Kidney (tissue), 22 donors: ENCODE results near the gene GLB1L2. TPM values are rescaled to one million over a fixed set of nuclear protein-coding genes. Genes with fewer than 3 reads are reported as not detected.

Source experiments
- DNase-seq, 5 donors: peaks; one replicate each; pipeline ENCODE4 v3.0.0-alpha.2; 2013 to 2020
- FAIRE-seq: peaks from 2 replicates; lab custom pipeline; 2012; peaks lifted over from hg19 to GRCh38; lab: Jason Lieb, UNC
- H3K27ac ChIP-seq, 2 donors: one replicate each; pipeline ENCODE4 v1.7.0; 2013; ENCODE audit warnings: low read depth in 2 of 2, low read length in 2 of 2, inconsistent platforms in 1 of 2
- H3K27me3 ChIP-seq: one replicate; pipeline ENCODE4 v1.7.1; 2013; ENCODE audit warnings: low read length, inconsistent platforms; ENCODE audit not compliant: control insufficient read depth, insufficient read depth
- H3K36me3 ChIP-seq, 3 donors: one replicate each; pipeline versions ENCODE4 v1.7.0 to v1.7.1; 2013; ENCODE audit warnings: low read length in 3 of 3, control low read depth in 1 of 3, inconsistent platforms in 1 of 3; ENCODE audit not compliant: insufficient read depth in 3 of 3, control insufficient read depth in 2 of 3
- H3K4me1 ChIP-seq, 3 donors: one replicate each; pipeline versions ENCODE4 v1.7.0 to v1.7.1; 2013; ENCODE audit warnings: low read length in 3 of 3, inconsistent platforms in 1 of 3, low read depth in 1 of 3; ENCODE audit not compliant: control insufficient read depth in 2 of 3, insufficient read depth in 2 of 3
- H3K4me3 ChIP-seq, 3 donors: one replicate each; pipeline versions ENCODE4 v1.7.0 to v1.8.1; 2013; ENCODE audit warnings: low read length in 3 of 3, control low read depth in 1 of 3, inconsistent platforms in 1 of 3
- H3K9ac ChIP-seq, 3 donors: one replicate each; pipeline versions ENCODE4 v1.7.0 to v1.7.1; 2013; ENCODE audit warnings: low read length in 3 of 3, control low read depth in 1 of 3, inconsistent platforms in 1 of 3
- H3K9me3 ChIP-seq, 3 donors: one replicate each; pipeline versions ENCODE4 v1.7.0 to v1.7.1; 2013; ENCODE audit warnings: low read length in 3 of 3, control low read depth in 1 of 3, inconsistent platforms in 1 of 3; ENCODE audit not compliant: control insufficient read depth in 2 of 3, insufficient read depth in 1 of 3
- intact Hi-C: fragments of 100-400 bp; cut with DNase I; formaldehyde crosslinking; loops from one replicate; pipeline ENCODE4 v1.11.1; 2022
- long read RNA-seq, 10 donors: library from polyadenylated mRNA in 1 of 10; unstranded in 1 of 10; transcript quantifications; one replicate each; pipeline ENCODE4 v2.0.0 and lab custom pipeline, GENCODE V29; 2021 to 2026
- polyA plus RNA-seq: library from polyadenylated mRNA; stranded (reverse); fragments of 350-450 nt; fragmentation: Illumina TruSeq; extraction: RNeasy Lipid Tissue Mini Kit (QIAGEN cat#74804); gene quantifications from one replicate; pipeline ENCODE4 v1.2.3, GENCODE V29; 2014; ENCODE audit warnings: low read depth, low replicate concordance; ENCODE audit not compliant: insufficient read depth
- total RNA-seq: library from RNA; stranded (reverse); fragmentation: NEBNext Ultra II Directional; extraction: Animal tissue kit (Norgen Biotek cat#: 25700); gene quantifications from one replicate; pipeline ENCODE4 v1.2.1, GENCODE V29; 2021
- TF ChIP-seq, protein P1 (sequence below): IDR thresholded peaks from 3 replicates; pipeline ENCODE4 v1.5.1; 2012; ENCODE audit warnings: mild to moderate bottlenecking, moderate library complexity, borderline replicate concordance; ENCODE audit not compliant: insufficient read depth; ENCODE audit errors: extremely low read depth
- donor health status: control.
- donor health status: control.
- donor health status: control.
- donor health status: control.
- donor health status: control.
- donor health status: DM: yes; HTN: yes; CAD: no.
- donor health status: Normal renal cell carcinoma (clear cell type).

The GLB1L2 gene, protein sequence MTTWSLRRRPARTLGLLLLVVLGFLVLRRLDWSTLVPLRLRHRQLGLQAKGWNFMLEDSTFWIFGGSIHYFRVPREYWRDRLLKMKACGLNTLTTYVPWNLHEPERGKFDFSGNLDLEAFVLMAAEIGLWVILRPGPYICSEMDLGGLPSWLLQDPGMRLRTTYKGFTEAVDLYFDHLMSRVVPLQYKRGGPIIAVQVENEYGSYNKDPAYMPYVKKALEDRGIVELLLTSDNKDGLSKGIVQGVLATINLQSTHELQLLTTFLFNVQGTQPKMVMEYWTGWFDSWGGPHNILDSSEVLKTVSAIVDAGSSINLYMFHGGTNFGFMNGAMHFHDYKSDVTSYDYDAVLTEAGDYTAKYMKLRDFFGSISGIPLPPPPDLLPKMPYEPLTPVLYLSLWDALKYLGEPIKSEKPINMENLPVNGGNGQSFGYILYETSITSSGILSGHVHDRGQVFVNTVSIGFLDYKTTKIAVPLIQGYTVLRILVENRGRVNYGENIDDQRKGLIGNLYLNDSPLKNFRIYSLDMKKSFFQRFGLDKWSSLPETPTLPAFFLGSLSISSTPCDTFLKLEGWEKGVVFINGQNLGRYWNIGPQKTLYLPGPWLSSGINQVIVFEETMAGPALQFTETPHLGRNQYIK
- total RNA-seq: 10.0 TPM
- 26.1 TPM for polyA plus RNA-seq
- long read RNA-seq, donor 1: 0 reads
- long read RNA-seq, donor 2: 0 reads
- long read RNA-seq, donor 3: 0 reads
- long read RNA-seq, donor 4, partial matches to known transcripts: 0 of 2 reads
- long read RNA-seq, donor 4, other reads (novel, unspliced or antisense): 0 of 2 reads
- long read RNA-seq, donor 5, partial matches to known transcripts: 0 of 1 reads
- long read RNA-seq, donor 5, other reads (novel, unspliced or antisense): 0 of 1 reads
- long read RNA-seq, donor 6, partial matches to known transcripts: 0 of 1 reads
- long read RNA-seq, donor 6, other reads (novel, unspliced or antisense): 0 of 1 reads
- long read RNA-seq, donor 7, transcript GLB1L2-205 (19 exons, 3,365 nt): major isoform, 5 of 15 reads
- long read RNA-seq, donor 7, partial matches to known transcripts: 4 of 15 reads
- long read RNA-seq, donor 7, other reads (novel, unspliced or antisense): 6 of 15 reads
- long read RNA-seq, donor 8: 0 reads
- long read RNA-seq, donor 9: 0 reads
- long read RNA-seq, donor 10: 0 reads

- no peak for FAIRE-seq
- H3K9me3 ChIP-seq: no peaks in the 10 kb centered on the region
- H3K4me3 ChIP-seq: peak within 1 kb of the TSS; percentile 39 to 64 (median 48)
- peaks cover 10% of the 10 kb centered on the region for H3K27me3 ChIP-seq
- no peak within 1 kb of the TSS for H3K27ac ChIP-seq
- peak; percentile 76 to 94 (median 89) for DNase-seq
- peaks cover 3 to 15% (median 4%) of the 10 kb centered on the region in 3 donors for H3K4me1 ChIP-seq
- intact Hi-C loops: no loop called here
- no peak within 1 kb of the TSS for H3K9ac ChIP-seq
- no peaks in the 10 kb centered on the region for H3K36me3 ChIP-seq
- TF ChIP-seq, protein P1, sequence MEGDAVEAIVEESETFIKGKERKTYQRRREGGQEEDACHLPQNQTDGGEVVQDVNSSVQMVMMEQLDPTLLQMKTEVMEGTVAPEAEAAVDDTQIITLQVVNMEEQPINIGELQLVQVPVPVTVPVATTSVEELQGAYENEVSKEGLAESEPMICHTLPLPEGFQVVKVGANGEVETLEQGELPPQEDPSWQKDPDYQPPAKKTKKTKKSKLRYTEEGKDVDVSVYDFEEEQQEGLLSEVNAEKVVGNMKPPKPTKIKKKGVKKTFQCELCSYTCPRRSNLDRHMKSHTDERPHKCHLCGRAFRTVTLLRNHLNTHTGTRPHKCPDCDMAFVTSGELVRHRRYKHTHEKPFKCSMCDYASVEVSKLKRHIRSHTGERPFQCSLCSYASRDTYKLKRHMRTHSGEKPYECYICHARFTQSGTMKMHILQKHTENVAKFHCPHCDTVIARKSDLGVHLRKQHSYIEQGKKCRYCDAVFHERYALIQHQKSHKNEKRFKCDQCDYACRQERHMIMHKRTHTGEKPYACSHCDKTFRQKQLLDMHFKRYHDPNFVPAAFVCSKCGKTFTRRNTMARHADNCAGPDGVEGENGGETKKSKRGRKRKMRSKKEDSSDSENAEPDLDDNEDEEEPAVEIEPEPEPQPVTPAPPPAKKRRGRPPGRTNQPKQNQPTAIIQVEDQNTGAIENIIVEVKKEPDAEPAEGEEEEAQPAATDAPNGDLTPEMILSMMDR: no peak
Measured at GRCh38 chr11:134331354-134332188, at the start of gene GLB1L2. GLB1L2 (plus strand) TSS chr11:134331988; CDS start chr11:134332062, 74 bp downstream.

- DNase-seq: no peak
- intact Hi-C loops: no loop called here
- Histone ChIP-seq H3K4me3 (no peak overlapping the region), H3K36me3 (no peaks in the 10 kb centered on the region), H3K9ac (no peak overlapping the region), H3K27ac (no peak overlapping the region), H3K9me3 (no peaks in the 10 kb centered on the region), H3K27me3 (peaks cover 6% of the 10 kb centered on the region), H3K4me1 (no peaks in the 10 kb centered on the region)
- FAIRE-seq: no peak
- TF ChIP-seq, protein P1: no peak
Measured at GRCh38 chr11:134282121-134283045, 49.4 kb upstream of the GLB1L2 start.
